ENCODE data around the gene AVEN.

The AVEN gene

DNA sequence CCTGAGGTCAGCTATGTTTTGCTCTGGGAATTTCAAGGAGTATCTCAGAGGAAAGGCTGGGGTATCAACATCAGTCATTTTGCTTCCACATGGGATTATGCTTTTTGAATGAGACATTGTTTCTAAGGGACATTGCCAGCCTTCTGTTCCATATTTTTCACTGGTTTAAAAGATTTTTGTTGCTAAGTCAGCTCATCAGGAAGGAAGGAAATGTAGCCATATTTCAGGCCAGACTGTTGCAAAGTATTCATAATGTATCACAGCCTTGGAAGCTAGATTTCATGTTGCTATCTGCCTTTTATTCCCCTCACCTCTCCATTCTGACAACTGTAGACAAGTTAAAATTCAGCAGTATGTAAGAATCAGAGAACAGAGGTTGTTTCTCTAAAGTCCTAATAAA, 131.7 kb downstream of the AVEN start:
- DNase-seq = no peak

DNA sequence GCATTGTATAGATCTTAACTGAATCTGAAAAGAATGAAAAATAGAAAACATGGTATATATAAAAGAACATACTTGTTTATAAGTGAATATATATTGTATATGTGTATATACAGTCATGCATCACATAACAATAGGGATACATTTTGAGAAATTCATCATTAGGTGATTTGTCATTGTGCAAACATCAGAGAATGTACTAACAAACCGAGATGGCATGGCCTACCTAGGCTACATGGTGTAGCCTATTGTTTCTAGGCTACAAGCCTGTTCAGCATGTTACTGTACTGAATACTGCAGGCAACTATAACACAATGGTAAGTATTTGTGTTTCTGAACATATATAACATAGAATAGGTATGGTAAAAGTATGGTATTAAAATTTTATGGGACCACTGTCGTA, 135.3 kb downstream of the AVEN start:
- DNase-seq = no peak

DNA sequence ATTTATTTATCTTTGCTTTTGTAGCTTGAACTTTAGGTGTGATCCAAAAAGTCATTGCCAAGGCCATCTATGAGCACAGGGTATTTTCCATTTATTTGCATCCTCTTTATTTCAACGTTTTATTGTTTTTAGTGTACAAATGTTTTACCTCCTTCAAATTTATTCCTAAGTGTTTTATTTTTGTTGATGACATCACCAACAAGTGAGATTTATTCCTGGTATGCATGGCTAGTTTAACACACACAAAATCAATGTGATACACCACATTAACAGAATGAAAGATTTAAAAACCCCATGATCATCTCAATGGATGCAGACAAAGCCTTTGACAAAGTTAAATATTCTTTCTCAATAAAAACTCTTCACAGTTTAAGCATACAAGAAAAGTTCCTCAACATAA, 137.0 kb downstream of the AVEN start:
- no peak for DNase-seq

DNA sequence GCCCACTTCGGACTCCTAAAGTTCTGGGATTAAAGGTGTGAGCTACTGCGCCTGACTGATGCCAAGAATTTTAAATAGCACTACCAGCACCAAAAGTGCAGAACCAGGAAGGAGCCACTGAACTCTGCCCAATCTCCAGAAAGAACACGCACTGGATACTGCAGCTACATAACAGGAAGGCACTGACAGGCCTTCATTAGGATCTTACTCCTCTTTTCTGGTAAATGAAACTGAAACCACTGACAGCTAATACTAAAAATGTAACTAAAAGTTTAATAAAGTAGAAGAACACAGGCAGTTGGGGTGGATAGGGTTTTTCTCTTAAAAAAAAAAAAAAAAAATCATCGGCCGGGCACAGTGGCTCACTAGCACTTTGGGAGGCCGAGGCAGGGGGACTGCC, 144.8 kb downstream of the AVEN start:
- no peak for DNase-seq

DNA sequence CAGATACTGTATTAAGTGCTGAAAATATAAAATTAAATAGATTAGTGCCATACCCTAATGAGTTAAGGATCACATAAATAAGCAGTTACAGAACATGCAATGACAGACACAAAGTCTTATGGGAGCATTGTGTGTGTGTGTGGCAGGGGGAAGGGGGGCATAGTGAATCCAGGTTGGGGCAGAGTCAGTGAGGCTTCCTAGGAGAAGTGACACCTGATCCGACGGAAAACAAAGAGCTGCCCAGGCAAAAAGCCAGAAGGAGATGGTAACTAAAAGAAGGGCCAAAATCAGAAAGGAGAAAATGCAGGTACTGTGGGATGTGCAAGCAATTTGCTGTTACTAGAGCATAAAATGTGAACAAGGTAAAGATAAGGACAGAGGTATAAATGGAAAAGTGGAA, 150.8 kb downstream of the AVEN start:
- DNase-seq = no peak

DNA sequence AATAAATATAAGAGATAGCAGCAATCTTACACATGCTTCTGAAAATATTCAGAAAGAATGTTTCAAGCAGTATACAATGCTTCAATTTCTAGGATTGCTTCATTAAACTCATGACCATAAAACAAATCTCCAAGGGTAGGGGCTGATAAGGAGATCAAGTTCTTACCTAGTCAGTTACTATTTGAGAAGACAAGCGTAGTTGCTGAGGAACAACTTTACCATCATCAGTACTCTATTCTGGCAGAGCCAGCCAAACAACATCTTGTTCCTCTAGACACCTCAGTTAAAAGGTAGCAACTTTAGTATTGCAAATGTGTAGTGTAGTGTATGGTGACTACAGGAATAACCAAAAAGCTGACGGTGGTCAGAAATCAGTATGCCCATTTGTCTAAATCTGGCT, 156.1 kb downstream of the AVEN start:
- no peak for DNase-seq

DNA sequence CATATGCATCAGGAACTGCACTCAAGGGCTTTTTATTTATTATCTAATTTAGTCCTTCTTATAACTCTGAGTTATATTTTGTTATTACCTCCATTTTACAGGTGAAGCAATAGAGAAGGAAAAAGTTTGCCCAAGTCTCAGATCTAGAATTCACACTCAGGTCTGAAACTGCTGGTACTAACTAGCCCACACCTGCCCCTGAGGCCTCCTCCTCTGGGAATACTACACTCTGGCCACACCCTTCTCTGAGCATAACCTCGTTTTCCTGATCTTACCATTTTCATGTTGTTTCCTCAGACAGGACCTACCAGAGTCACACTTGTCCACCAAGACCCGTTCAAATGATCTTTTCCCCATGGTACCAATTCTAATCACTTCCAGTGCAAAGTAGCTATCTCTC, 164.8 kb downstream of the AVEN start:
- no peak for DNase-seq

DNA sequence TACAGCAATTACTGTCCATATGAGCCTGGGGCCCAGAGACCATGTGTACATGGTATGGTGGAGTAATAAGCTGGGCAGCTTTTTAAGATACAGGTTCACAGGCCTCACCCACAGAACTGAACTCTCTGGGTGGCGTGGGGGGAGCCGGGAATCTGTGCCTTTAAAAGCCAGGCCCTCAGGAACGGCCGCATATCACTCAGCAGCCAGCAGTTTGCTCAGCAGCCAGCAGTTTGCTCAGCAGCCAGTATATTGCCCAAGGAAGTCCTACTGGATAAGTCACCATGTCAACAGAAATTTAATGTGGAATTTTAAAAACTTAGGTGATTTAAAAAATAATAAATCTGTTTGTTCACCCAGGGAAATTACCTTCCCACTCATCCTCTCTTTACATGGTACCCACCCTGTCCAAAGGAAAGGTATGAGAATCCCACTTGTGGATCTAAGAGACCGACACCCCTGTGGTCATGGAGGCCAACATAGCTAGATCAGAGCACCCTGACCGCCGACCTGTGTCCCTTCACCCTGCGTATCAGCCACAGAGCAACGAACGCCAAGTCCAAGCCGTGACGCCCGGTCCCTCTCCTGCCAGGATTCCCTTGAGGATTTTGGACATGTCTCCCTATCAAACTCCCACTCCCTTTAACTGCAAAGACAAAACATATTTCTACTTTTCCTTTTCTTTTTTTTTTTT, 166.4 kb downstream of the AVEN start:
- no peak for DNase-seq

DNA sequence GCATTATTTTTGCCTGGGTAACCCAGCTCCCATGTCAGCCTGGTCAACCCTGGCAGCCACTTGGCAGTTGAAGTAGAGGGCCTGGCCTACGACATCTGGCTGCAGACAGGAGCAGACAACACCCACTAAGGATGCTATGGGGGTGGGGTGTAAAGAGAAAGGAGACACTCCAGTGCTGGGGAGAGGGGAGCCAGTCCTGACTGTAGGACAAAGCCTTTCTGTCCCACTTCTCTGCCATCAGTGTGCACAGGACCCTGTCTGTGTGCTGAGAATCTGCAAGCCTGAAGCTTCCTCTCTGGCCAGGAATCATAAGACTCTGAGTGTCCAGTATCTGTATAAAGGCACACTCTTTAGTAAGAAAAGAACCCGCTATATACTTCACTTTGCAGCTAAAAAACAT, 167.0 kb downstream of the AVEN start:
- DNase-seq = no peak

DNA sequence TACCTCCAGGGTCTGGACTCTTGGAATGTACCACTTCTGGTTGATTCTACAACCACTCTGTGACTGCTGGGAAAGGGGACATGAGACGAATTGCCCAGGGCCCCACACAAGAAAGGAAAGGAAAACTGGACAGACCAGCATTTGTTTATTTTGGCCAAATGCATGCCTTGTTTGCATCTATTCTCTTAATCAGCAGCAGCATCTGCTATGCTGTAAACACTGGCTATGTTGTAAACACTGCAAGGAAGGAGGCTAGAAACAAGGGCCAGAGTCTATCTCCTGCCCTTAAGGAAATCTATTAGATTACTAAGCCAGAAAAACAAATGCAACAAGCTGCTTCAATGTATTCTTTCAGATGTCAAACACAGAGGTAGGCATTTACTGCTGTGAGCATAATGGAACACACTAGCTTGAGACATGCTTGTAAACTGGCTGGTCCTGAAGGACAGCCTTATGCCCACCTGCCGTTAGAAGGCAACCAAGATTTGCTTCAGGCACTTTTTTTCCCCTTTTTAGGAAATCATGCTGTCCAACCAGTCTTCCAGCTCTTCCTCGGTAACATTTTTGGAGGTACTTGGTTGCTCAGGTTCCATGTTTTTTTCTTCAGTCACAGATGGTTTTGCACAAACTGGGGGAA, 172.8 kb downstream of the AVEN start:
- DNase-seq = no peak

DNA sequence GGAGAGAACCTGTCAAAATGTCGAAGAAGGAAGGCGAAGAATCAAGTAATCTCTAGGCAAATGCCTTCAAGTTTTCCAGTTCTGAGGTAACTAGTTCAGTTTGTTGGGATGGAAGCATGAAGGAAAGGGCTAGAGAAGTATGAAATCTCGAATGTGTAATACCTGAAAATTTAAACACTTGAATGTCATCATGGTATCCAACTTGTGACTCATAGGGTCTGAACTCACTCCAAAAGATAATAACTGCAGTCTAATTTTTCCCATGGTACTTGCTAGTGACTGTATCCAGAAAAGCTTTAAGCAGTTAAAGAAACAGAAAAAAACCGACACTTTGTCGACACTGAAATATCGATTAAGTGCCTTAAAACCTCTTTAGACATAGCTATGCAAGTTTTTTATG, 173.6 kb downstream of the AVEN start:
- no peak for DNase-seq

DNA sequence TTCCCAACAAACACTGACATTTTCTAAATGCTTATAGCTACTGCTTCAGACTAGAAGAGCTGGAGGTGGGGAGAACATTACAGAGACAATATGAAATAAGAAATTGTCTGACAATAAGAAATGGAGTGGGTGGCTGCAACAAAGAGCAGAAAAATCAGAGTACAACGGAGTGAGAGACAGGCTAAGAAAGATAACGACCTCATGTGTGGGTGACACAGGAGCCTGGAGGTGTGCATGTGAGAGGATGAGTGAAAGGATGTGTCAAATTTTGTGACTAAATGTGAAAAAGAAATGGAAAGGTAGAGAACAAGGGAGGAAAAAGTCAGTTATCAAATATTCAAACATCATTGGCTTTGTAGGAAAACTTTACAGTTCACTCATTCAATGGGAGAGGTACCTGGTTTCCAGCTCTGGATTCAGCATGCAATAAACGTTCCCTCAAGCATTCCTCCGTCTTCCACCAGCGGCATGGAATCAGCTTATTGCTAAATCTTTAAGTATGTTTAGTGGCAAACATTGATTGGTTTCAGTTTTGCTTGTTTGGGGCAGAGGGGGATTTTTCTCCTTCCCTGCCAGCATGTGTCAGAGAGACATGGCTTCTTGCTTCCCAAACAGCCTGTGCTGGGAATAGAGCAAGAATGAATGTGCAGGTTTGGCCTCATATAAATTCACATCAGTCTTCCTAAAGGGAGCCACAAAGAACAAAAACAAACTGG, 174.5 kb downstream of the AVEN start:
- DNase-seq = no peak

DNA sequence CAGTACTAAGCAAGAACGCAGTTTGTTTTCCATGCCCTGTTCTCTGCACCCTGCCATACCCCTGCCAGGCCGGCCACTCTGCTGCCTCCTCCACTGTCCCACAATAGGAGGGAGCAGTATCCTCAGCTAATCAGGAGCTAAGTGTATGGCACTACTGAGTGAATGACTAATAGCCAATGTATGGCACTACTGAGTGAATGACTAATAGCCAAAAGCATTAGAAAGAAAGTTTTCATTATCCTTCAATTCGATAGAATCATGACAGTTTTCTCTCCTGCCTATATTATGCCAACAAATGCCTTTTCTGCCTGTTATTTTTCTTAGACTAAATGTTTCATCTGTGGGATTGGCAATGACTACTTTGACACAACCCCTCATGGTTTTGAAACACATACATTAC, 178.2 kb downstream of the AVEN start:
- DNase-seq = no peak

DNA sequence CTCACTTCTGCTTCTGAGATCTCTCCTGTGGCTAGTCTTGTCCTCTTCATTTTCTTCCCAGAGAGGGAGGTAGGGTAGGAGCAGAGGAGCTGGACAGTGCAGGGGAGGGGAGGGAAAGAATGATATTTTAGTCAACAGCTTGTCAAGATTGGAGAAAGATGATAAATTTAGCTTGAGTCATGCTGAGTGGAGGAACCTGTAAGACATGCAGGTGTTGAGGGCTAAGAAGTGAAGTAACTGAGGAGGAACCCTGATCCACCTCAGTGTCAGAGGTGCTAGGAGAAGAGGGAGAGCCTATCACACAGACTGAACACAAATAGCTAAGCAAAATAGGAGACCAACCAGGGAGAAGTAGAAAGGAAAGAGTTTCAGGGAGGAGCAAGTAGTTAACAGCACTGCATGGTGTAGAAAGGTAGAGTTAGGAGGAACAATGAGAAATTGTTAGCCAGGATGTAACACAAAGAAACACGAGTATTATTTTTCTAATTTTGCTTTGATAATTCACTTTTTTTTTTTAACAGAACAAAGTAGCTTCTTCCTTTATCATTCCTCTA, 178.9 kb downstream of the AVEN start:
- DNase-seq = no peak

DNA sequence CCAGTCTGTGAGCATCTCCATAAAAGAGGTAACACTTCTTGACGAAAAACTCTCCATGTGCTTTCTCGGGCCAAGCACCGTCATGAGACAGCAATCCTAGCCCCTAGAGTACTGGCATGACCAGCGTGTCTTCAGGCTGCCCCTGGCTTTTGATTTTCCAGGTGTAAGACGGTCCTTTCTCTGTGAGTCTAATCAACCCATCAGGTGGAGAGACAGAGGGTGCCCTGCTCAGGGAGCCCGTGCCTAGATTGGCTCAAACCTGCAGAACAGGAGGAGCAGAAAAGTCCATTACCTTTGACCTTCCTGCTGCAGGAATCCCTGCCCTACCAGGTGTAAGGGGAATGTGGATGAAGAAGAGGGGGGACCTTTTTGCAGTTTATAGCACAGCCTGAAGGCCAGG, 180.2 kb downstream of the AVEN start:
- no peak for DNase-seq

DNA sequence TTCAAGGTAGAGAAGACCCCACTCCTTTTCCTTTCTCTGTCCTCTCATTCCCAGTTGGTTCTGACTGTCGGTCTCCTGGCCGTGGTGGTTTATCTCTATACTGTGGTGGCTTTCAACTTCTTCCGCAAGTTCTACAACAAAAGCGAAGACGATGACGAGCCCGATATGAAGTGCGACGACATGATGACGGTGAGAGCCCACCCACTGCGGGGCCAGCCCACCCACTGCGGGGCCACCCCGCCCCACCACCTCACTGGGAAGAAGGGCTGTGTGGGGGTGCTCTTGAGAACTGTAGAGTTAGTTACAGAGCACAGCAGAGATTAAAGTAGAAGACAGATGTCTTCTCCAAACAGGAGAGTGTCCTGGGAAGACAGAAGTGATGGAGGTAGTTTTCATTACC, 181.3 kb downstream of the AVEN start:
- DNase-seq = no peak

DNA sequence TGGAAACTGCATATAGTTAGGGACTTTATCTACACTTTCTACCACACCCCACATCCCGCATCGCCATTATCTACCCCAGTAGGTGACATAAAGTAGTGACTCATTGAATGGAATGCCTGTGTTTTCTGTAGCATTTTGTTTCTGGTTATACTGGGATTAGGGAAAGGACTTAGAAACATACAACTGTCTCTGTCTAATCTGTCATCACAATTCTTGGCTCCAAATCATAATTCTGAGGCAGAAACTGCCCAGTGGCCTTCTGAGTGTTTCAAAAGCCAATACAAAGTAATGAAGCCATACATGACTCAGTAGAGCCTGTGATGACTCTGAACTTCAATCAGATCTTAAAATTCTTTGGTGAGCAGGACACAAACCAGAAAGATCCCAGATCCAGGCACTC, 186.4 kb downstream of the AVEN start:
- no peak for DNase-seq

DNA sequence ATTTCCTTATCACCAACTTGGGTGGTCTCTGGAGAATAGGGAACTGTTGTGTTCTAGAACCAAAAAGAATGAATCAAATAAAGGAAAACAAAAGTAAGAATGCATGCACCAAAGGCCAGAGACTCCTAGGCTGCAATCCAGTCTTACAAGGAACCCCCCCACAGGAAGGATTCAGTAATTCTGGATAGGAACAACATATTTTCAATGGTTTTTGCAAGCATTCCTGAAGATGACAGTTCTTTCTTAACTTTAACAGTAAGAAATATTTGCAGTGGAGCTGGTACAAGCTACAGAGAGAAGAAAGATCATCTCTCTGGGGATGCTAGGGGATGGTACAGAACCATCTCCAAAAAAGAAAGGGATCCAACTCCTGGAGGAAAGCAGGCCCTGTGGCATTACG, 186.9 kb downstream of the AVEN start:
- DNase-seq = no peak

DNA sequence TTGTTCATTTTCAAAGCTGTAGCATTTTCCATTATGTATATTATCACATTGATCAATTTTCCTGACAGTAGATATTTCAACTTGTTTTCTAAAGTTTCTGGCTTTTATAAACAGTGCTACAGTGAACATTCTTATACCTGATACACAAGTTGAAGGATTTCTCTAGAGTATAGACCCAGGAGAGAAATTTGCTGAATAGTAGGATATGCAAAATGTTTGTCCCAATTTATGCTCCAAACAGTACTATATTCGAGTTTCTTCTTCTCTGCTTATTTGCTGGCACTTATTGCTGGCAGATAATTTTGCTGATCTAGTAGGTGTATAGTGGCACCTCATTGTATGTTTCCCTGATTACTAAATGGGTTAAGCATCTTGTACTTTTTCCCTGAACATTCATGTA, 187.9 kb downstream of the AVEN start:
- DNase-seq = no peak

DNA sequence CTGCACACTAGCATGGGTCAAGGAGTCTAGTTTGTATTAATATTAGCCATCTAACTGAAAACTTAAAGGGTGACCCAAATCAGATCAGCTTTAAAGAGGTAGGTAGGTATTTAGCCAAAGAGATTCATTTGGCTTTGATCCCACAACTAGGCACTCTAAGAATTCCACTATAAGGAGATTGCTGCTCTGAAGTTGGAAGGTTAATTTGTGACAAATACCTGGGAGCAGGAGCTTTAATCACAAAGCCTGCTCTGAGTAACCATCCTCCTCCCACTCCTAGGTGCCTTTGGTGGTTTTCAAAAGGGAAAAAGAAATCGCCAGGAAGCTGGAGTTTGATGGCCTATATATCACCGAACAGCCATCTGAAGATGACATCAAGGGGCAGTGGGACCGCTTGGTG, 191.0 kb downstream of the AVEN start:
- DNase-seq = no peak

DNA sequence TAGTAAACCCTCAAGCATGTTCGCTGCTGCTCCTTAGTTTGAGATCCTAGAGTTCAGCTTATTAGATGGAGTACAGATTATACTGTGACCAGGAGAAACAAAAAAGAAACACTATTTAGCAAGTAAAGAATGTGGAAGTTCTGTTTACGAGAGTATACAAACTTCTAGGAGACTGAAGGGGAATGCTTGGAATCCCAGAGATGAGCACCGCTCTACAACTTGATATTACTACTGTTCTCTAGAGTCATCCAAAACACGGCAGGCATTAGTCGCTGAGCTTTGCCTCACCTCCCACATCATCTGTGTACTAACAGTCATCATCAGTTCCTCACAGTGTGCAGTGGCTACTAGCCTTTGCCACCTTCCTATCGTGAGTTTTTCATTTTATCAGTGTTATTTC, 192.1 kb downstream of the AVEN start:
- no peak for DNase-seq

DNA sequence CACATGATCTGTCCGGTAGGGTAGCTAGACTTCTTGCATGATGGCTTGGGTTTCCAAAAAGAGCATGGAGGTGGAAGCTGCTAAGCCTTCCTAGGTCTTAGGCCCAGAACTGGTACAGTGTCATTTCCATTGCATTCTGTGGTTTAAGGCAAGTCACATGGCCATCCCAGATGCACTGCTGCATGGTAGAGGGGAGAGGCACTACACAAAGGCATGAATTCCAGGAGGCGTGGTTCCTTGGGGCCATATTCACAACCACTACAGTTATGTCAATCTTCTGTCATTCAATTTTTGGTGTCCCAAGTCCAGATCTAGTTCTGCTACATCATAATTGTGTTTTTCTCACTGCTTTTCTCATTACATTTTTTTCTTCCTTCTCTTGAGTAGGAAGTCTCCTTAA, 192.9 kb downstream of the AVEN start:
- no peak for DNase-seq

DNA sequence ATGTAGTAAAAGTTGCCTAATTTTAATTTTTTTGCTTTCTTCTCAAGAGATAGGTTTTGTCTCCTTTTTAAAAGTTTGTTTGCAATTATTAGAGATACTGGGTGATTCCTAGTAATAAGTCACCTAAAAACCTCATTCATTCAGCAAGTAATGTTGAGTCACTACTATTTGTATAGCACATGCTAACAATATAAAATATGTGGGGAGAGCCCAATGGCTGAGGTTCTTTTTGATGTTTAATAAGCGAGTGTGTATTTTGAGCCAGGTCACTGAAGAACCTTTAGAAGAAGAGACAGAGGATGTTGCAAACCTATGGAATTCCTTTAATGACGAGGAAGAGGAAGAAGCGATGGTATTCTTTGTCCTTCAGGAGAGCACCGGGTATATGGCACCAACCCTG, 194.4 kb downstream of the AVEN start:
- no peak for DNase-seq

DNA sequence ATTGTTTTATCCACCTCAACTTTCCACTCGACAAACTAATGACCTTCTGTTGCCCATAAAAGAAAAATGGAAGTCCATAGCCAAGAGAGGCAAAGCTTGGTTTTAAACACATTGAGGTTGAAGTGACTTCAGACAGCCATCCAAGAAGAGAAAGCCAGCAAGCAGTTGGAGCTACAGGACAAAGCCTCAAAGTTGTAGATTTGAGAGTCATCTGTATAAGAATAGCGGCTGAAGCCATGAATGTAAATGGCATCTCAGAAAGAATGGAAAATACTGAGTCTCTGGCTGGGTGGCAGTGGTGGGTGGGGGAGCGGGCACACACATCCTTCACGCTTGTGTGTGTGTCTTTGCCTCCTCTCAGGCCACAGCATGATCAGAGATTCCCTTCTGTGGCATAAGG, 194.8 kb downstream of the AVEN start:
- no peak for DNase-seq
